Lower lobe of right lung (tissue), 2 donors: ENCODE measurements around the gene UCHL3. TPM values are rescaled to one million over a fixed set of nuclear protein-coding genes. Genes with fewer than 3 reads are reported as not detected.

Experiments used
- ATAC-seq, 2 donors: fragments of 200-7000 bp; cut with Tn5 transposase; one replicate each; pipeline ENCODE4 v1.9.1; 2020 to 2022; ENCODE audit warnings: mild to moderate bottlenecking in 2 of 2, moderate library complexity in 2 of 2
- DNase-seq: peaks from one replicate; pipeline ENCODE4 v3.0.0-alpha.2; 2020
- H3K27ac ChIP-seq: fragments of 200-600 bp; one replicate; pipeline ENCODE4 v1.8.0; 2022
- H3K27me3 ChIP-seq: fragments of 200-600 bp; one replicate; pipeline ENCODE4 v1.8.0; 2022; ENCODE audit warnings: low read depth
- H3K36me3 ChIP-seq: fragments of 200-600 bp; one replicate; pipeline ENCODE4 v1.8.0; 2022; ENCODE audit warnings: mild to moderate bottlenecking
- H3K4me1 ChIP-seq: fragments of 200-600 bp; one replicate; pipeline ENCODE4 v1.8.0; 2022
- H3K4me3 ChIP-seq: fragments of 200-600 bp; one replicate; pipeline ENCODE4 v1.8.0; 2022; ENCODE audit warnings: mild to moderate bottlenecking
- H3K9me3 ChIP-seq: fragments of 200-600 bp; one replicate; pipeline ENCODE4 v1.8.0; 2022
- intact Hi-C: fragments of 100-400 bp; cut with DNase I; formaldehyde crosslinking; loops from one replicate; pipeline ENCODE4 v1.11.0; 2022
- total RNA-seq: library from RNA; stranded (reverse); fragmentation: NEBNext Ultra II Directional; extraction: Animal tissue kit (Norgen Biotek cat#: 25700); gene quantifications from one replicate; pipeline ENCODE4 v1.2.1, GENCODE V29; 2021
- TF ChIP-seq, protein P1 (sequence below): fragments of 200-600 bp; IDR thresholded peaks from one replicate; pipeline ENCODE4 v1.8.0; 2022; ENCODE audit warnings: antibody characterized with exemption, mild to moderate bottlenecking
- donor health status: DM: no; HTN: yes; CAD: no; lungs with severe emphysema.

UCHL3 gene
- total RNA-seq, 1 donor from 2014 or later, result 14.0 TPM

DNA sequence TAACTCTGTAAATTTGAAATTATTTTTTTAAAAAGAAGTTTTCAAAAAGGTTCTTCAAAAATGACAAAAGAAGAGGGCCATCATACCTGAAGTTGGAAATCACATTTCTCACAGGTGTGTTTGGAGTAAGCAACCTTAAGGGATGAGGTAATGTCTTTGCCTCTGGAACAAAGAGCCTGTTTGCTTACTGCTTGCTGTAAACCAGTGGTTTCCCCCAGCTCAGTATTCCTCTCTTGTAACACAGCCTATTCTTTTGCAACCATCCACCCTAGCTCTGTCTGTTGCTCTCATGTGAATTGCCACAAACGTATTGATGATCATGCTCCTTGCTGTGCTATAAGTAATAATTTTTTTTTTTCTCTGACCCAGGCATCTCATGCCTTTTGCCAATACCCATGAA lies 38.1 kb downstream of the UCHL3 start:
- intact Hi-C loops, result no loop called here
- TF ChIP-seq, protein P1, sequence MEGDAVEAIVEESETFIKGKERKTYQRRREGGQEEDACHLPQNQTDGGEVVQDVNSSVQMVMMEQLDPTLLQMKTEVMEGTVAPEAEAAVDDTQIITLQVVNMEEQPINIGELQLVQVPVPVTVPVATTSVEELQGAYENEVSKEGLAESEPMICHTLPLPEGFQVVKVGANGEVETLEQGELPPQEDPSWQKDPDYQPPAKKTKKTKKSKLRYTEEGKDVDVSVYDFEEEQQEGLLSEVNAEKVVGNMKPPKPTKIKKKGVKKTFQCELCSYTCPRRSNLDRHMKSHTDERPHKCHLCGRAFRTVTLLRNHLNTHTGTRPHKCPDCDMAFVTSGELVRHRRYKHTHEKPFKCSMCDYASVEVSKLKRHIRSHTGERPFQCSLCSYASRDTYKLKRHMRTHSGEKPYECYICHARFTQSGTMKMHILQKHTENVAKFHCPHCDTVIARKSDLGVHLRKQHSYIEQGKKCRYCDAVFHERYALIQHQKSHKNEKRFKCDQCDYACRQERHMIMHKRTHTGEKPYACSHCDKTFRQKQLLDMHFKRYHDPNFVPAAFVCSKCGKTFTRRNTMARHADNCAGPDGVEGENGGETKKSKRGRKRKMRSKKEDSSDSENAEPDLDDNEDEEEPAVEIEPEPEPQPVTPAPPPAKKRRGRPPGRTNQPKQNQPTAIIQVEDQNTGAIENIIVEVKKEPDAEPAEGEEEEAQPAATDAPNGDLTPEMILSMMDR, result no peak

DNA sequence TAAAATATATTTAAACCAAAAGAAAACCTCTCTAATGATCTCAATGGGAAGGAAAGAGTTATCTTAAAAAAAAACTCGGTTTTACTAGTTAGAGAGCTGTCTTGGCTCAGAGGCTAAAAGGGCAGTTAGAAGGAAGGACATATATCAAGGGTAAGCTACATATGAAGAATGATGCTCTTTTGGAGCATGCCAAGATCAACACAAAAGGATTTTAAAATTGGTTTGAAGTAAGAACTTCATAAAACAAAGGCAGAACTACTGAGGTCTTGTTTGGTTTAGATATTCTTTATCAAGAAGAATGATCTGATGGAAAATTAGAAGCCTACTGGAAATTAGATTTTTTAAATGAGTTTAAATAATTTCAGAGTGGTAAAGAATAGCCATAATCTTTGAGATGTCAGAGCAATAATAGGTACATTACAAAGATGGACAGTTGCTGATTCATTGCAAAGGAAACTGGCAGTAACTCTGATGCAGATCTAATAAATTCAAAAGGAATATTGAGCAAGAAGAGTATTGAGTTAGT lies 47.1 kb downstream of the UCHL3 start:
- intact Hi-C loops, result no loop called here
- TF ChIP-seq, protein P1, result no peak
- no peak for ATAC-seq

More for the DNA sequence above, 38.1 kb downstream of the UCHL3 start:
- Histone ChIP-seq H3K27me3 (no peaks in the 10 kb centered on the region), H3K36me3 (peaks cover 4% of the 10 kb centered on the region), H3K9me3 (no peaks in the 10 kb centered on the region), H3K4me1 (no peaks in the 10 kb centered on the region), H3K27ac (no peak overlapping the region), H3K4me3 (no peak overlapping the region)
- DNase-seq (no peak), ATAC-seq (no peak)

DNA sequence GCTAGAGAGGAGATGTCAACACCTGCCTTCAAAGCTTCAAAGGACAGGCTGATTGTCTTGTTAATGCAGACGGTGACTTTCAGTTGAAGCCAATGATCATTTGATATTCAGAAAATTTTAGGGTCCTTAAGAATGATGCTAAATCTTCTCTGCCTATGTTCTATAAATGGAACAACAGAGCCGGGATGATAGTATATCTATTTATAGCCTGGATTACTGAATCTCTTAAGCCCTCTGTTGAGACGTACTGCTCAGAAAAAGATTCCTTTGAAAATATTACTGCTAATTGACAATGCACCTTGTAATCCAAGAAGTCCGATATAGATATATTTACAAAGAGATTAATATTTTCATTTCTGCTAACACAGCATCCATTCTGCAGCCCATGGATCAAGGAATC lies 50.8 kb downstream of the UCHL3 start:
- intact Hi-C loops, result no loop called here
- Histone ChIP-seq H3K36me3 (peaks cover 14% of the 10 kb centered on the region), H3K9me3 (no peaks in the 10 kb centered on the region), H3K27ac (no peak overlapping the region), H3K4me1 (no peaks in the 10 kb centered on the region), H3K27me3 (no peaks in the 10 kb centered on the region), H3K4me3 (no peak overlapping the region)
- ATAC-seq (no peak), DNase-seq (no peak)
- TF ChIP-seq, protein P1, result no peak

More for the DNA sequence above, 47.1 kb downstream of the UCHL3 start:
- Histone ChIP-seq H3K27me3 (no peaks in the 10 kb centered on the region), H3K27ac (no peak overlapping the region), H3K4me1 (no peaks in the 10 kb centered on the region), H3K4me3 (no peak overlapping the region), H3K36me3 (peaks cover 6% of the 10 kb centered on the region), H3K9me3 (no peaks in the 10 kb centered on the region)
- DNase-seq, result no peak

DNA sequence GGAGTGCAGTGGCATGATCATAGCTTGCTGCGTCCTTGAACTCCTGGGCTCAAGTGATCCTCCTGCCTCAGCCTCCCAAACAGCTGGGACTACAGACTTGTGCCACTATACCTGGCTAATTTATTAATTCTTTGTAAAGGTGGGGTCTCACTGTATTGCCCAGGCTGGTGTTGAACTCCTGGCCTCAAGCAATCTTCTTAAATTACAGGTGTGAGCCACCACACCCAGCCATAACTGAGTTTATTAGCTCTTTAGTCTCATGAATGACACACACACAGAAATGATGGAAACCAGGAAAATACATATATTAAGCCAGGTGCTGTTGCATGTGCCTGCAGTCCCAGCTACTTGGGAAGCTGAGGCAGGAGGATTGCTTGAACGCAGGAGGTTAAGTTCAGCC lies 53.4 kb downstream of the UCHL3 start:
- Histone ChIP-seq H3K4me3 (no peak overlapping the region), H3K36me3 (peaks cover 25% of the 10 kb centered on the region), H3K27ac (no peak overlapping the region), H3K27me3 (no peaks in the 10 kb centered on the region), H3K9me3 (no peaks in the 10 kb centered on the region), H3K4me1 (no peaks in the 10 kb centered on the region)
- DNase-seq (no peak), ATAC-seq (no peak)
- TF ChIP-seq, protein P1, result no peak
- intact Hi-C loops, result no loop called here

DNA sequence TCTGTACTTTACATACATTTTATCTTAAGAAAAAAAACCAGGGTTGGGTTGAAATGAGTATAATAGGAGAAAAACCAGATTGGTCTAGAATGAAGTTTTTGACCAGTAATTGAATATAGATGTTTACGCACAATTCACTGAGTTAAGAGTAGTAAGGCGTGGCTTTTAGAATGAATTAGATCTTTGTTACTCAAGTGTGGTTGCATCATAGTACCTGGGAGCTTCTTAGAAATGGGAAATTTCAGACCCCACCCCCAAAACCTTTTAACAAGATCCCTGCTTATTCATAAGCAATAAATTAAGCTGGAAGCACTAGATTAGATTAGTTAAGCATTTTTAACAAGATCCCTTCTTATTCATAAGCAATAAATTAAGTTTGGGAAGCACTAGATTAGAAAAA lies 57.9 kb downstream of the UCHL3 start:
- TF ChIP-seq, protein P1, result no peak
- Histone ChIP-seq H3K27me3 (no peaks in the 10 kb centered on the region), H3K4me1 (no peaks in the 10 kb centered on the region), H3K4me3 (no peak overlapping the region), H3K9me3 (no peaks in the 10 kb centered on the region), H3K27ac (no peak overlapping the region), H3K36me3 (peaks cover 19% of the 10 kb centered on the region)
- ATAC-seq (no peak), DNase-seq (no peak)
- intact Hi-C loops, result no loop called here

DNA sequence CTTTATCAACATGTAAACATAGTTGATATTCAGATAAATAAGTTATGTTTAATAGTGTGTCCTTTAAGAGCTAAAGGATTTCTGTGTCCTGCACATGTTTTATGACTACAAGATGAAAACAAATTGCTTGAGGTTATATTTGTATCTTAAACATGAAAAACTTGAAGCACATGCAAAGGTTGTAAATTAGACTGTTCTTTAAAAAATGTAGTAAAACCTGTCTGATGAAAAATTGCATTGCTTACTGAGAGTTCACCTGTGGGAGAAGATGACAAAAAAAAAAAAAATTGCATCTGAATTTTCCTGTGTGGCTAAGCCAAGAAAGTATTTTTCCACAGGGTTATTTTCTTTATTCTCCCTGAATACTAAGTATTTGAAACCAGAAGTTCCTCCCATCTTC lies 60.9 kb downstream of the UCHL3 start:
- Histone ChIP-seq H3K27me3 (no peaks in the 10 kb centered on the region), H3K9me3 (no peaks in the 10 kb centered on the region), H3K36me3 (peaks cover 10% of the 10 kb centered on the region), H3K4me1 (no peaks in the 10 kb centered on the region), H3K27ac (no peak overlapping the region), H3K4me3 (no peak overlapping the region)
- no peak for ATAC-seq
- TF ChIP-seq, protein P1, result no peak
- no peak for DNase-seq
- intact Hi-C loops, result no loop called here
